NCI-H146 treated with DMSO at 0.1 percent for 48 hours (cell line): ENCODE measurements around the gene ACTN3.
A peak's percentile ranks its signal among the peaks of the same experiment; 100 is the strongest.
"Not testable (repeated sequence)": the region's sequence is repeated elsewhere in the genome, so short reads cannot be mapped to it uniquely, and the experiment has no call there.

Experiments
- DNase-seq: peaks from one replicate; lab custom pipeline; 2025; ENCODE audit not compliant: unreplicated experiment; lab: John Stamatoyannopoulos, UW

Gene ACTN3

GRCh38 chr11:66546368-66546965, at the start of gene ACTN3:
Gene ACTN3, plus strand, starts transcription at chr11:66546903. Its CDS starts 35 bp downstream, at chr11:66546938.
- DNase-seq: no peak

GRCh38 chr11:66497206-66497605, 49.5 kb upstream of the ACTN3 start:
- no peak for DNase-seq

- DNase-seq: no peak
These were observed 48.2 kb upstream of the ACTN3 start for GRCh38 chr11:66498506-66498905.

GRCh38 chr11:66505276-66505816, 41.4 kb upstream of the ACTN3 start:
- no peak for DNase-seq

- no peak for DNase-seq
These were observed 37.6 kb upstream of the ACTN3 start for GRCh38 chr11:66509131-66509561.

- peak; percentile 7 for DNase-seq
These were observed 36.3 kb upstream of the ACTN3 start, which contains the start of gene BBS1 for GRCh38 chr11:66510271-66510989. Gene BBS1, plus strand, starts transcription at chr11:66510635. Its CDS starts 25 bp downstream, at chr11:66510660.

GRCh38 chr11:66510990-66511339, 35.7 kb upstream of the ACTN3 start:
- DNase-seq: no peak

- no peak for DNase-seq
These were observed 23.1 kb upstream of the ACTN3 start for GRCh38 chr11:66523611-66524010.

GRCh38 chr11:66524304-66525040, 22.2 kb upstream of the ACTN3 start:
- DNase-seq: no peak

- DNase-seq: no peak
These were observed 17.6 kb upstream of the ACTN3 start for GRCh38 chr11:66529069-66529468.

- no peak for DNase-seq
These were observed 17.0 kb upstream of the ACTN3 start for GRCh38 chr11:66529655-66530054.

GRCh38 chr11:66530927-66531709, 15.6 kb upstream of the ACTN3 start:
- DNase-seq: no peak

GRCh38 chr11:66531841-66532240, 14.9 kb upstream of the ACTN3 start:
- DNase-seq: no peak

- no peak for DNase-seq
These were observed 13.9 kb upstream of the ACTN3 start for GRCh38 chr11:66532784-66533183.

- DNase-seq: no peak
These were observed 7.4 kb upstream of the ACTN3 start for GRCh38 chr11:66539170-66539869.

- DNase-seq: no peak
These were observed 6.9 kb upstream of the ACTN3 start for GRCh38 chr11:66539870-66540213.

GRCh38 chr11:66540598-66540997, 6.1 kb upstream of the ACTN3 start:
- DNase-seq: not testable (repeated sequence)

GRCh38 chr11:66541892-66542291, 4.8 kb upstream of the ACTN3 start:
- DNase-seq: no peak

GRCh38 chr11:66542362-66542761, 4.3 kb upstream of the ACTN3 start:
- no peak for DNase-seq
